CD4-positive, CD25-positive, alpha-beta regulatory T cell (primary cell): ENCODE results near the gene LRMDA. TPM values are rescaled to one million over a fixed set of nuclear protein-coding genes. Genes with fewer than 3 reads are reported as not detected.

Source experiments
- ATAC-seq, 2 donors: fragments of 150-1000 bp; cut with Tn5 transposase; one replicate each; pipeline ENCODE4 v1.10.0; 2021; ENCODE audit warnings: low read depth in 2 of 2, moderate number of reproducible peaks in 2 of 2, moderate library complexity in 1 of 2
- DNase-seq, 3 donors: peaks; one replicate each; pipeline versions ENCODE4 v3.0.0 to v3.0.0-alpha.2; 2012 to 2022; ENCODE audit warnings: mixed read lengths in 1 of 3
- H3K27ac ChIP-seq: one replicate; pipeline ENCODE4 v1.7.0; 2013; ENCODE audit warnings: mild to moderate bottlenecking, low read length; ENCODE audit not compliant: insufficient read depth, poor library complexity, severe bottlenecking
- H3K27me3 ChIP-seq: one replicate; pipeline ENCODE4 v1.7.0; 2013; ENCODE audit warnings: low read length; ENCODE audit not compliant: control insufficient read depth, insufficient read depth
- H3K36me3 ChIP-seq: one replicate; pipeline ENCODE4 v1.7.0; 2013; ENCODE audit warnings: mild to moderate bottlenecking, low read length, moderate library complexity; ENCODE audit not compliant: control insufficient read depth, insufficient read depth
- H3K4me1 ChIP-seq: 2 replicates; pipeline ENCODE4 v1.7.0; 2013; ENCODE audit warnings: mild to moderate bottlenecking, low read length; ENCODE audit not compliant: insufficient read depth, control insufficient read depth, poor library complexity, severe bottlenecking
- H3K4me3 ChIP-seq: one replicate; pipeline ENCODE4 v1.7.0; 2013; ENCODE audit warnings: low read depth, mild to moderate bottlenecking, low read length, moderate library complexity
- H3K9me3 ChIP-seq, 2 experiments: 1 replicate in 1 of 2; 2 replicates in 1 of 2; pipeline ENCODE4 v1.7.0; 2013; ENCODE audit warnings: low read length in 2 of 2, mild to moderate bottlenecking in 1 of 2, moderate library complexity in 1 of 2; ENCODE audit not compliant: control insufficient read depth in 2 of 2
- H3K27ac Mint-ChIP-seq, 3 donors: one replicate each; pipeline ENCODE4 v1.8.0; 2020 to 2022; ENCODE audit warnings: mild to moderate bottlenecking in 3 of 3, mixed read lengths in 3 of 3, moderate library complexity in 2 of 3
- H3K27me3 Mint-ChIP-seq: one replicate; pipeline ENCODE4 v1.8.0; 2022; ENCODE audit warnings: mild to moderate bottlenecking, mixed read lengths
- H3K36me3 Mint-ChIP-seq: one replicate; pipeline ENCODE4 v1.8.0; 2020; ENCODE audit warnings: mixed read lengths
- H3K4me1 Mint-ChIP-seq, 4 donors: one replicate each; pipeline ENCODE4 v1.8.0; 2020 to 2022; ENCODE audit warnings: mixed read lengths in 4 of 4, mild to moderate bottlenecking in 1 of 4
- H3K4me3 Mint-ChIP-seq, 4 donors: one replicate each; pipeline ENCODE4 v1.8.0; 2020 to 2022; ENCODE audit warnings: mild to moderate bottlenecking in 4 of 4, mixed read lengths in 4 of 4, moderate library complexity in 3 of 4
- H3K9me3 Mint-ChIP-seq, 7 donors: one replicate each; pipeline ENCODE4 v1.8.0; 2020 to 2022; ENCODE audit warnings: mixed read lengths in 7 of 7, mild to moderate bottlenecking in 3 of 7, moderate library complexity in 2 of 7
- polyA plus RNA-seq, 4 donors: library from polyadenylated mRNA; unstranded; fragments of 300-500 nt; fragmentation: Illumina TruSeq; gene quantifications; one replicate each; pipeline ENCODE4 v1.2.3, GENCODE V29; 2021
- total RNA-seq: library from RNA; stranded (reverse); gene quantifications from one replicate; pipeline ENCODE4 v1.2.3, GENCODE V29; 2022

LRMDA gene
- total and polyA plus RNA-seq, 5 donors from 2014 or later, result 0.10 TPM; not detected in 4

- ATAC-seq (no peak), DNase-seq (no peak)
- Mint-ChIP-seq H3K27ac (no peak overlapping the region), H3K27me3 (peaks cover 5% of the 10 kb centered on the region), H3K4me1 (no peaks in the 10 kb centered on the region), H3K9me3 (peaks cover 0 to 17% (median 5%) of the 10 kb centered on the region in 7 donors), H3K4me3 (no peak overlapping the region), H3K36me3 (no peaks in the 10 kb centered on the region)
- H3K27me3 ChIP-seq, result no peaks in the 10 kb centered on the region
- no peaks in the 10 kb centered on the region for H3K9me3 ChIP-seq
- H3K27ac ChIP-seq, result no peak overlapping the region
- H3K36me3 ChIP-seq, result no peaks in the 10 kb centered on the region
- no peak overlapping the region for H3K4me3 ChIP-seq
- H3K4me1 ChIP-seq, result no peaks in the 10 kb centered on the region
These were observed 122.1 kb downstream of the LRMDA start for GRCh38 chr10:75553550-75553949.

GRCh38 chr10:75555323-75555722 lies 123.9 kb downstream of the LRMDA start:
- Mint-ChIP-seq H3K4me1 (no peaks in the 10 kb centered on the region), H3K36me3 (no peaks in the 10 kb centered on the region), H3K4me3 (no peak overlapping the region), H3K27me3 (peaks cover 5% of the 10 kb centered on the region), H3K27ac (no peak overlapping the region), H3K9me3 (peaks cover 0 to 17% (median 5%) of the 10 kb centered on the region in 7 donors)
- H3K9me3 ChIP-seq, result no peaks in the 10 kb centered on the region
- no peaks in the 10 kb centered on the region for H3K4me1 ChIP-seq
- no peak for DNase-seq
- H3K27ac ChIP-seq, result no peak overlapping the region
- H3K36me3 ChIP-seq, result no peaks in the 10 kb centered on the region
- ATAC-seq, result no peak
- H3K4me3 ChIP-seq, result no peak overlapping the region
- H3K27me3 ChIP-seq, result no peaks in the 10 kb centered on the region

GRCh38 chr10:75556320-75556719 lies 124.9 kb downstream of the LRMDA start:
- no peak for ATAC-seq
- Mint-ChIP-seq H3K4me1 (no peaks in the 10 kb centered on the region), H3K9me3 (peaks cover 0 to 17% (median 5%) of the 10 kb centered on the region in 7 donors), H3K27ac (no peak overlapping the region), H3K27me3 (peaks cover 5% of the 10 kb centered on the region), H3K4me3 (no peak overlapping the region), H3K36me3 (no peaks in the 10 kb centered on the region)
- H3K27ac ChIP-seq, result no peak overlapping the region
- H3K9me3 ChIP-seq, result no peaks in the 10 kb centered on the region
- no peaks in the 10 kb centered on the region for H3K27me3 ChIP-seq
- H3K4me3 ChIP-seq, result no peak overlapping the region
- no peaks in the 10 kb centered on the region for H3K36me3 ChIP-seq
- DNase-seq, result no peak
- H3K4me1 ChIP-seq, result no peaks in the 10 kb centered on the region

DNA sequence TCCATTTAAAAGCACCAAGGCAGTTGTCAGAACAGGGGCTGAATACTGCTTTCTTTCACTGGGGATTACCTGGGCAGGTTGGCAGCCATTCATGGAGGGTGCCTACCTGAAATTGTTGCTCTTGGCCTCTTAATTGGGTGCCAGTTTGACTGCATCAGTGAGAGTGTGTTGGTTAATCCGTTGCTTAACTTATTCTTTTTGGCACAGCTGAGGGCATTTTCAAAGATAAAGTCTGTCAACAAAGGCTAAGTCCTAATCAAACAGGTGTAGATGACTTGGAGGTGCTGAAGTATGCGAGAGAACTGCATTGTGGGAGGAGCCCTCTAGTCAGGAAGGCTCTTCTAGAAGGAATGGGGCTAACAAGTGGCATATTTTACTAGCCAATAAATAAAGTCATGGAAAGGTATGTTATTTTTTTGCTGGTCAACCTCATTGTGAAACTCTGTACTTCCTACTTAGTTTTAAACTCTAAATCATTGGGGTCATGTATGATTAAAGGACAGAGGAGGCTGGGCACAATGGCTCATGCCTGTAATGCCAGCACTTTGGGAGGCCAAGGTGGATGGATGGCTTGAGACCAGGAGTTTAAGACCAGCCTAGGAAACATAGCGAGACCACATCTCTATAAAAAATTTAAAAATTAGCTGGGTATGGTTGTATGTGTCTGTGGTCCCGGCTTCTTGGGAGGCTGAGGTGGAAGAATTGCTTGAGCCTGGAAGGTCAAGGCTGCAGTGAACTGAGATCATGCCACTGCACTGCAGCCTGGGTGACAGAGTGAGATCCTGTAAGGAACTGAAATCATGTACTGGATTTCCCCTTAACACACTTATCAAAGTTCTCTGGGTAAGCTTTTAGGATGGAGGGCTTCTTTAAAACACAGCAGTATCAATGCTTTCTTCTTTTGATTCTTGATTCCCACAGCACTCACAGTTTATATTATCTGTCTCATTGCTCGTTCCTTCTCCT lies 134.1 kb downstream of the LRMDA start:
- Histone ChIP-seq H3K27ac (no peak overlapping the region), H3K36me3 (no peaks in the 10 kb centered on the region), H3K9me3 (no peaks in the 10 kb centered on the region), H3K4me3 (no peak overlapping the region), H3K4me1 (no peaks in the 10 kb centered on the region), H3K27me3 (no peaks in the 10 kb centered on the region)
- Mint-ChIP-seq H3K27me3 (no peaks in the 10 kb centered on the region), H3K27ac (no peak overlapping the region), H3K36me3 (no peaks in the 10 kb centered on the region), H3K4me3 (no peak overlapping the region), H3K4me1 (no peaks in the 10 kb centered on the region), H3K9me3 (peaks cover 0 to 15% (median 2%) of the 10 kb centered on the region in 7 donors)
- DNase-seq (no peak), ATAC-seq (no peak)

- DNase-seq, result no peak
- Histone ChIP-seq H3K27me3 (no peaks in the 10 kb centered on the region), H3K36me3 (no peaks in the 10 kb centered on the region), H3K4me3 (no peak overlapping the region), H3K4me1 (no peaks in the 10 kb centered on the region), H3K27ac (no peak overlapping the region), H3K9me3 (peaks cover 5 to 7% of the 10 kb centered on the region in 2 experiments)
- H3K27me3 Mint-ChIP-seq, result no peaks in the 10 kb centered on the region
- H3K36me3 Mint-ChIP-seq, result no peaks in the 10 kb centered on the region
- H3K4me3 Mint-ChIP-seq, result no peak overlapping the region
- no peak overlapping the region for H3K27ac Mint-ChIP-seq
- no peak for ATAC-seq
- H3K9me3 Mint-ChIP-seq, result peaks cover 0 to 18% (median 9%) of the 10 kb centered on the region in 7 donors
- H3K4me1 Mint-ChIP-seq, result no peaks in the 10 kb centered on the region
These were observed 137.2 kb downstream of the LRMDA start for GRCh38 chr10:75568450-75569130.

DNA sequence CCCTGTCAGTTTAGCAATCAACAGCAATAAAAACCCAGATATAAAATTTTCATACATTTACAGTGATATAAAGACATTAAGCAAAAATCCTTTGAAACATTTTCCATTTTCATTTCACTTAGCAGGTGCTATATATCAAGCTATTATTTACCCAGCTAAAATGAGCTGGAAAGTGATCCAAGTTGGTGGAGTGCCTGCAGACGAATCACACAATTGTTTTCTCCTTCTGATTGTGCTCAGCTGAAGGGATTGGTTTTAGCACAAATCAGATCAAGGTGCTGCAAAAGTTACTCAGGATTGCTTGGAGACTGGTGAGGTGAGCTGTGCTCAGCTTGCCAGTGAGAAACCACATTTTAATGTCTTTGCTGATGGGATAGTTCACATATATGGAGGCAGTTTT lies 138.1 kb downstream of the LRMDA start:
- Histone ChIP-seq H3K4me1 (no peaks in the 10 kb centered on the region), H3K9me3 (peaks cover 5 to 11% of the 10 kb centered on the region in 2 experiments), H3K4me3 (no peak overlapping the region), H3K27me3 (no peaks in the 10 kb centered on the region), H3K27ac (no peak overlapping the region), H3K36me3 (no peaks in the 10 kb centered on the region)
- DNase-seq, result no peak
- no peaks in the 10 kb centered on the region for H3K27me3 Mint-ChIP-seq
- no peak overlapping the region for H3K4me3 Mint-ChIP-seq
- no peaks in the 10 kb centered on the region for H3K36me3 Mint-ChIP-seq
- no peak for ATAC-seq
- peaks cover 0 to 25% (median 9%) of the 10 kb centered on the region in 7 donors for H3K9me3 Mint-ChIP-seq
- H3K4me1 Mint-ChIP-seq, result no peaks in the 10 kb centered on the region
- H3K27ac Mint-ChIP-seq, result no peak overlapping the region

- H3K9me3 Mint-ChIP-seq, result peaks cover 3 to 26% (median 8%) of the 10 kb centered on the region in 7 donors
- ATAC-seq, result no peak
These were observed 141.1 kb downstream of the LRMDA start for GRCh38 chr10:75572478-75572877.

More at GRCh38 chr10:75572478-75572877, 141.1 kb downstream of the LRMDA start:
- no peaks in the 10 kb centered on the region for H3K4me1 ChIP-seq
- H3K27me3 ChIP-seq, result no peaks in the 10 kb centered on the region
- Mint-ChIP-seq H3K27me3 (no peaks in the 10 kb centered on the region), H3K4me1 (no peaks in the 10 kb centered on the region), H3K36me3 (no peaks in the 10 kb centered on the region), H3K27ac (no peak overlapping the region), H3K4me3 (no peak overlapping the region)
- peaks cover 5 to 11% of the 10 kb centered on the region in 2 experiments for H3K9me3 ChIP-seq
- no peak for DNase-seq
- no peak overlapping the region for H3K27ac ChIP-seq
- H3K4me3 ChIP-seq, result no peak overlapping the region
- H3K36me3 ChIP-seq, result no peaks in the 10 kb centered on the region
